ENCODE data around the gene P4HA3. TPM values are rescaled to one million over a fixed set of nuclear protein-coding genes. Genes with fewer than 3 reads are reported as not detected.
A peak's percentile ranks its signal among the peaks of the same experiment; 100 is the strongest.

Gene P4HA3
- total and polyA plus RNA-seq, 12 donors, result 0.52 to 2.9 (median 1.0) TPM; not detected in 1

DNA sequence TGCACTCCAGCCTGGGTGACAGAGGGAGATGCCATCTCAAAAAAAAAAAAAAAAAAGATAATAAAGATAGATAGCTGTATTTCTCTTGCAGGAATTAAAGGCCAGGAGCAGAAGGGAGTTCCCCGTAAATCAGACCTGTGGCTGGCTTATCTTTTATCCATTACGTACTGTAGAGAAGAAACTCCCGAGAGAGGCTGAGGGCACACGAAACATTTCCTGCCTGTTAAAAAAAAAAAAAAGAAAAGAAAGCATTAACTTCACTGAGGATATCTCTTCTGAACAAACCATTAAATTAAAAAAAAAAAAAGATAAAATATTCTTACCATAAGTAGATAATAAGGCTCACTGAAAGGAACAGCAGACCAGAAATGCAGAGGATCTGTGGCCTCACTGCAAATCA, 22.5 kb downstream of the P4HA3 start:
- no peaks in the 10 kb centered on the region for H3K36me3 ChIP-seq (replicated peaks in 1 of 2)
- no peaks in the 10 kb centered on the region for H3K9me3 ChIP-seq (replicated peaks in 1 of 3)
- H3K4me3 ChIP-seq, result no peak overlapping the region
- H3K27me3 ChIP-seq, result no peaks in the 10 kb centered on the region
- intact Hi-C loops (cut with DNase I), result no loop called here
- no peak overlapping the region for H3K27ac ChIP-seq
- no peak for DNase-seq
- WGBS, 4 donors, result 22 to 45% (median 37%) methylated on average over 4 of the region's 4 CpGs
- H3K4me1 ChIP-seq (replicated peaks in 1 of 2), result no peaks in the 10 kb centered on the region
- no peak for TF ChIP-seq POLR2A (IDR thresholded peaks at IDR 0.05)
- TF ChIP-seq, protein P1, sequence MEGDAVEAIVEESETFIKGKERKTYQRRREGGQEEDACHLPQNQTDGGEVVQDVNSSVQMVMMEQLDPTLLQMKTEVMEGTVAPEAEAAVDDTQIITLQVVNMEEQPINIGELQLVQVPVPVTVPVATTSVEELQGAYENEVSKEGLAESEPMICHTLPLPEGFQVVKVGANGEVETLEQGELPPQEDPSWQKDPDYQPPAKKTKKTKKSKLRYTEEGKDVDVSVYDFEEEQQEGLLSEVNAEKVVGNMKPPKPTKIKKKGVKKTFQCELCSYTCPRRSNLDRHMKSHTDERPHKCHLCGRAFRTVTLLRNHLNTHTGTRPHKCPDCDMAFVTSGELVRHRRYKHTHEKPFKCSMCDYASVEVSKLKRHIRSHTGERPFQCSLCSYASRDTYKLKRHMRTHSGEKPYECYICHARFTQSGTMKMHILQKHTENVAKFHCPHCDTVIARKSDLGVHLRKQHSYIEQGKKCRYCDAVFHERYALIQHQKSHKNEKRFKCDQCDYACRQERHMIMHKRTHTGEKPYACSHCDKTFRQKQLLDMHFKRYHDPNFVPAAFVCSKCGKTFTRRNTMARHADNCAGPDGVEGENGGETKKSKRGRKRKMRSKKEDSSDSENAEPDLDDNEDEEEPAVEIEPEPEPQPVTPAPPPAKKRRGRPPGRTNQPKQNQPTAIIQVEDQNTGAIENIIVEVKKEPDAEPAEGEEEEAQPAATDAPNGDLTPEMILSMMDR (IDR thresholded peaks at IDR 0.05), result no peak

DNA sequence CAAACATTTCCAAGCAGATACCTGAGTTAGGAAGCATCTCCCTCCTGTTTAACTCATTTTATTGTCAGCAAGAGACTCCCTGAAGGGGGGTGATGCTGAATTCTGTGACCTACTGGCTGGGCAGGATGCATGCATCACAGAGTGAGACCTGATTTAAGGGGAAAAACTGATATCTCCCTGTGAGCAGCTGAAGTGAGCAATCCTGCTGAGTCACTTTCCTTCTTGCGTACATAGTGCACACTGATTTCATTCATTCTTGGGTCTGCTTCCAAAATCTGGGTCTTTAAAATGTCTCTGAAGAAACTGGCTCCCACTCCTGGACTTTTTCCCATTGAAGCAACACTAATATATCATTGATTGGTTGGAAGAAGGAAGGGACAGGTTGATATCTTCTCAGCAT, 23.3 kb downstream of the P4HA3 start:
- H3K4me3 ChIP-seq, result no peak overlapping the region
- H3K27ac ChIP-seq, result peak overlapping the region in 1 of 5 donors; percentile 50
- TF ChIP-seq, protein P1 (IDR thresholded peaks at IDR 0.05), result no peak
- TF ChIP-seq POLR2A (IDR thresholded peaks at IDR 0.05), result no peak
- intact Hi-C loops (cut with DNase I), result no loop called here
- H3K36me3 ChIP-seq (replicated peaks in 1 of 2), result no peaks in the 10 kb centered on the region
- no peaks in the 10 kb centered on the region for H3K27me3 ChIP-seq
- no peaks in the 10 kb centered on the region for H3K4me1 ChIP-seq (replicated peaks in 1 of 2)
- peak in 5 of 7 donors; percentile 24 to 56 (median 44) for DNase-seq
- WGBS, 4 donors, result 20 to 46% (median 30%) methylated on average over 1 of the region's 1 CpG
- H3K9me3 ChIP-seq (replicated peaks in 1 of 3), result no peaks in the 10 kb centered on the region

DNA sequence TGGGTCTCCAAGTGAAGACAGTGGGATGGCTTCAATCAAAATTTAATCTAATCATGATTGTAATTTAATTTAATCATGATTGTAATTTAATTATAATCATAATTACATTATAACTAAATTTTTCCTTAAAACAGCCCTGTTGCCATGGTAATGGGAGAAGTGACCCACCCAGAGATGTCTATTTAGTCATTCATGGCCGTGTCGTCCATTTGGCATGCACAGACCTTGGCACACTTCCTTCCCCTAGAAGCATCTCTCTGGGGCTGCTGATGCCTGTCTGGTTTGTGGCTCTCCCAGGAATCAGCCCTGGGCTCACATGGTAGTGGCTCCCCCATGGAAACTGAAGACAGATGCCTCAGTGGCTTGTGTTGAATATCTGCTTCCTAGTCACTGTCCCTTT, 27.0 kb downstream of the P4HA3 start:
- no peak overlapping the region for H3K27ac ChIP-seq
- H3K4me1 ChIP-seq (replicated peaks in 1 of 2), result no peaks in the 10 kb centered on the region
- DNase-seq, result no peak
- intact Hi-C loops (cut with DNase I), result no loop called here
- no peaks in the 10 kb centered on the region for H3K36me3 ChIP-seq (replicated peaks in 1 of 2)
- no peaks in the 10 kb centered on the region for H3K27me3 ChIP-seq
- TF ChIP-seq POLR2A (IDR thresholded peaks at IDR 0.05), result no peak
- TF ChIP-seq, protein P1 (IDR thresholded peaks at IDR 0.05), result no peak
- no peak overlapping the region for H3K4me3 ChIP-seq
- H3K9me3 ChIP-seq (replicated peaks in 1 of 3), result no peaks in the 10 kb centered on the region
- WGBS, 4 donors, result 51 to 68% (median 57%) methylated on average over 2 of the region's 2 CpGs

DNA sequence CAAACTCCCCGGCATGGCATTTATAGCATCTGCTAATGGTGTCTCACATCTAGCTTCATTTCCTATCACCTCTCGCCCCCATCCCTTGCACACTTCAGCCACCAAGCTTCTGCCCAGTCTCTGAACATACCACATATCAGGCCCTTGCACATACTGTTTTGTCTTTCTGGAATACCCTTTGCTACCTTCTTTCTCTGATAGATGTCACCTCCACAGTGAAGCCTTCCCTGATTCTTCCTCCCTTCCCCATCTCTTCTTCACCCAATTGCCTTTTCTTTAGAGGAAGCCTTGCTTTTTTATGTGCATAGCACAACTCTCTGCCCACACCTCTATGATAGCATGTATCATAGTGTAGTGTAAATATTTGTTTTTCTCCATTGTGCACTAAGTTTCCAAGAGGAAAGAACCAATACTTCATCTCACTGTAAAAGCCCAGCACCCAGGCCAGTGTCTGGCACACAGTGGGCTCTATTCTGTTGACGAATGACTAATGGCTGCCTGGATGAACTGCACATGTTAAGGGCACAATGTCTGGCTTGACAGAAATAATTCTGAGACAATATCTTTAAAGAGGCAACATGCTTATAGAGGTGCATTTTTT, 27.8 kb downstream of the P4HA3 start:
- DNase-seq, result no peak
- intact Hi-C loops (cut with DNase I), result no loop called here
- H3K27me3 ChIP-seq, result no peaks in the 10 kb centered on the region
- H3K4me1 ChIP-seq (replicated peaks in 1 of 2), result peaks cover 0 to 5% of the 10 kb centered on the region in 2 donors
- H3K27ac ChIP-seq, result no peak overlapping the region
- no peak overlapping the region for H3K4me3 ChIP-seq
- 74 to 86% (median 82%) methylated on average over 3 of the region's 3 CpGs for WGBS, 4 donors
- H3K9me3 ChIP-seq (replicated peaks in 1 of 3), result no peaks in the 10 kb centered on the region
- no peak for TF ChIP-seq POLR2A (IDR thresholded peaks at IDR 0.05)
- TF ChIP-seq, protein P1 (IDR thresholded peaks at IDR 0.05), result no peak
- H3K36me3 ChIP-seq (replicated peaks in 1 of 2), result no peaks in the 10 kb centered on the region

Data from adrenal gland (tissue), 12 donors.